OCI-LY7 (cell line): ENCODE measurements around the gene MIS18A. TPM values are rescaled to one million over a fixed set of nuclear protein-coding genes. Genes with fewer than 3 reads are reported as not detected.

Experiments
- BruUV-seq: library from RNA; stranded (reverse); fragments of 400-500 nt; replicated peaks from 2 replicates; lab custom pipeline; 2021; lab: Mats Ljungman, UMichigan
- CTCF ChIA-PET: fragments of 300-600 bp; sonication (Branson Sonifier 250); formaldehyde crosslinking; loops from one replicate; lab custom pipeline; 2022; ENCODE audit warnings: antibody characterized with exemption; ENCODE audit not compliant: unreplicated experiment; lab: Charles Lee
- POLR2A ChIA-PET: fragments of 300-600 bp; sonication (Branson Sonifier 250); formaldehyde crosslinking; loops from one replicate; lab custom pipeline; 2022; ENCODE audit warnings: antibody characterized with exemption; lab: Charles Lee
- DNase-seq: peaks from one replicate; pipeline ENCODE4 v3.0.0-alpha.2; 2015; ENCODE audit warnings: low spot score
- H2AFZ ChIP-seq: fragments of 200-600 bp; sonication (generic), shearing (Covaris generic); 2 replicates; pipeline ENCODE4 v1.6.1; 2014; ENCODE audit warnings: mild to moderate bottlenecking, antibody characterized with exemption, low read length, moderate library complexity
- H3K27ac ChIP-seq: fragments of 200-600 bp; sonication (generic); 2 replicates; pipeline ENCODE4 v1.5.1; 2014; ENCODE audit warnings: mixed run types, low read depth, mild to moderate bottlenecking, moderate library complexity, low read length, inconsistent platforms; ENCODE audit not compliant: poor library complexity, severe bottlenecking
- H3K36me3 ChIP-seq: fragments of 200-600 bp; sonication (generic); 2 replicates; pipeline ENCODE4 v1.6.1; 2014; ENCODE audit warnings: mild to moderate bottlenecking, antibody characterized with exemption, low read length, moderate library complexity, mixed read lengths; ENCODE audit not compliant: insufficient read depth
- H3K4me1 ChIP-seq: fragments of 200-600 bp; sonication (generic); 2 replicates; pipeline ENCODE4 v1.5.1; 2014; ENCODE audit warnings: mild to moderate bottlenecking, low read length; ENCODE audit not compliant: insufficient read depth, poor library complexity, severe bottlenecking
- H3K4me2 ChIP-seq: fragments of 200-600 bp; sonication (generic); 2 replicates; pipeline ENCODE4 v1.6.1; 2014; ENCODE audit warnings: mild to moderate bottlenecking, low read length
- H3K4me3 ChIP-seq: fragments of 200-600 bp; sonication (generic); 2 replicates; pipeline ENCODE4 v1.5.1; 2014; ENCODE audit warnings: mild to moderate bottlenecking, low read depth, low read length; ENCODE audit not compliant: poor library complexity, severe bottlenecking
- H3K79me2 ChIP-seq: fragments of 200-600 bp; sonication (generic); 2 replicates; pipeline ENCODE4 v1.6.1; 2016; ENCODE audit warnings: low read depth, mild to moderate bottlenecking, low read length, moderate library complexity, mixed read lengths; ENCODE audit not compliant: insufficient read depth
- H3K9me2 ChIP-seq: fragments of 200-600 bp; sonication (generic); 2 replicates; pipeline ENCODE4 v1.6.1; 2016; ENCODE audit warnings: mild to moderate bottlenecking, low read length, mixed read lengths; ENCODE audit not compliant: insufficient read depth
- H3K9me3 ChIP-seq: fragments of 200-600 bp; sonication (generic); 2 replicates; pipeline ENCODE4 v1.6.1; 2014; ENCODE audit warnings: mild to moderate bottlenecking, mixed run types, low read length, mixed read lengths
- H4K20me1 ChIP-seq: fragments of 200-600 bp; sonication (generic); 2 replicates; pipeline ENCODE4 v1.6.1; 2014; ENCODE audit warnings: mild to moderate bottlenecking, antibody characterized with exemption, low read length, moderate library complexity, mixed read lengths; ENCODE audit not compliant: insufficient read depth
- CTCF ChIP-seq: fragments of 200-600 bp; sonication (generic); conservative IDR thresholded peaks from 2 replicates; pipeline ENCODE4 v1.5.1; 2014; ENCODE audit warnings: mild to moderate bottlenecking, antibody characterized with exemption, low read length, moderate library complexity, mixed read lengths
- EZH2phosphoT487 ChIP-seq: fragments of 200-600 bp; sonication (generic); IDR thresholded peaks from 2 replicates; pipeline ENCODE4 v1.6.1; 2018; ENCODE audit warnings: low read depth, borderline replicate concordance, mild to moderate bottlenecking, mixed run types, antibody characterized with exemption, low read length, moderate library complexity, mixed read lengths
- intact Hi-C: fragments of 100-400 bp; cut with micrococcal nuclease; formaldehyde crosslinking; loops from one replicate; pipeline ENCODE4 v1.10.0; 2022; ENCODE audit not compliant: unreplicated experiment
- total RNA-seq, 2 experiments: library from RNA; depleted of rRNA in 1 of 2; stranded (reverse); fragments of >200 nt in 1 of 2; shearing (Covaris generic) in 1 of 2; gene quantifications; 2 replicates each; pipeline ENCODE4 v1.2.3, GENCODE V29; 2014 to 2022

Gene MIS18A
- total RNA-seq, 2 experiments from 2014 or later = 25.2 to 53.0 TPM

GRCh38 chr21:32315511-32316281 lies 36.8 kb upstream of the MIS18A start:
- no peaks in the 10 kb centered on the region for H4K20me1 ChIP-seq
- peaks cover 96% of the 10 kb centered on the region for H3K36me3 ChIP-seq
- BruUV-seq = no TSS peak
- no peak for DNase-seq
- H3K79me2 ChIP-seq = no peaks in the 10 kb centered on the region
- H3K4me1 ChIP-seq = no peaks in the 10 kb centered on the region
- intact Hi-C loops = no loop called here
- POLR2A ChIA-PET = interaction anchor here (0.5 kb wide), 1 partner anchor 165 kb away, joined by 3 read pairs; no protein-coding TSS in a partner anchor
- H3K9me2 ChIP-seq = no peaks in the 10 kb centered on the region
- H3K4me3 ChIP-seq = no peak overlapping the region
- no peaks in the 10 kb centered on the region for H3K9me3 ChIP-seq
- H3K4me2 ChIP-seq = no peak overlapping the region
- H3K27ac ChIP-seq = no peak overlapping the region
- H2AFZ ChIP-seq = no peak overlapping the region
- TF ChIP-seq EZH2phosphoT487 = no peak
- no peak for TF ChIP-seq CTCF
- CTCF ChIA-PET = no interaction called here

DNA sequence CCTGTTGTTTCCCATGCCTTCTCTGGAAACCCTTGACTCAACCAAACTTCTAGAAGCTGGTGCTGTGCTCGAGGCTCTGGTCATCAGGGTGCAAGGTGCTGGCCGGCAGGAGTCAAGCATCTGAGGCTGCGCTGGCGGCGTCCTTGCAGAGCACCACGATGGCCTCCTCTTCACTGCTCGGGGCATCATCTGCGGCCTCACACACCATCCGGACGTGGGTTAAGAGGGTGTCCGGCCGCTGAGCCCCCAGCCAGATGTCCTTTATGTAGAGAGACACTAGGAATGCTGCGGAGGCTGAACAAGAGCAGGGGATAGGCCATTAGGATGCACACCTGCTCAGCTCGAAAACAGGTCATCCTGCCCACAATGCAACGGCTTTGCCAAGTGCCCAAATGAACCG lies 36.0 kb upstream of the MIS18A start:
- no TSS peak for BruUV-seq
- intact Hi-C loops = no loop called here
- TF ChIP-seq CTCF (no peak), EZH2phosphoT487 (no peak)
- Histone ChIP-seq H3K9me2 (no peaks in the 10 kb centered on the region), H3K4me2 (no peak overlapping the region), H3K79me2 (no peaks in the 10 kb centered on the region), H3K36me3 (peaks cover 87% of the 10 kb centered on the region), H3K4me3 (no peak overlapping the region), H2AFZ (no peak overlapping the region), H4K20me1 (no peaks in the 10 kb centered on the region), H3K9me3 (no peaks in the 10 kb centered on the region), H3K27ac (no peak overlapping the region), H3K4me1 (no peaks in the 10 kb centered on the region)
- no peak for DNase-seq
- ChIA-PET POLR2A (interaction anchor here (0.6 kb wide), 1 partner anchor 652 kb away, joined by 3 read pairs; no protein-coding TSS in a partner anchor), CTCF (no interaction called here)

- TF ChIP-seq EZH2phosphoT487 (no peak), CTCF (no peak)
- intact Hi-C loops = no loop called here
- no TSS peak for BruUV-seq
- ChIA-PET POLR2A (interaction anchor here (0.7 kb wide), 1 partner anchor 621 kb away, joined by 3 read pairs; no protein-coding TSS in a partner anchor), CTCF (no interaction called here)
- Histone ChIP-seq H3K4me2 (no peak overlapping the region), H3K9me2 (no peaks in the 10 kb centered on the region), H4K20me1 (no peaks in the 10 kb centered on the region), H3K79me2 (no peaks in the 10 kb centered on the region), H3K27ac (no peak overlapping the region), H3K9me3 (no peaks in the 10 kb centered on the region), H3K36me3 (peaks cover 76% of the 10 kb centered on the region), H3K4me1 (no peaks in the 10 kb centered on the region), H2AFZ (no peak overlapping the region), H3K4me3 (no peak overlapping the region)
- no peak for DNase-seq
These were observed 34.1 kb upstream of the MIS18A start for GRCh38 chr21:32312976-32313375.
